GM12874 (cell line): ENCODE measurements around the gene CALD1.

Experiments
- TF ChIP-seq, protein P1 (sequence below): IDR thresholded peaks from 2 replicates; pipeline ENCODE4 v1.5.1; 2011; ENCODE audit warnings: low read depth, mild to moderate bottlenecking, control low read depth, low read length, moderate library complexity; ENCODE audit not compliant: insufficient read depth

Gene CALD1

DNA sequence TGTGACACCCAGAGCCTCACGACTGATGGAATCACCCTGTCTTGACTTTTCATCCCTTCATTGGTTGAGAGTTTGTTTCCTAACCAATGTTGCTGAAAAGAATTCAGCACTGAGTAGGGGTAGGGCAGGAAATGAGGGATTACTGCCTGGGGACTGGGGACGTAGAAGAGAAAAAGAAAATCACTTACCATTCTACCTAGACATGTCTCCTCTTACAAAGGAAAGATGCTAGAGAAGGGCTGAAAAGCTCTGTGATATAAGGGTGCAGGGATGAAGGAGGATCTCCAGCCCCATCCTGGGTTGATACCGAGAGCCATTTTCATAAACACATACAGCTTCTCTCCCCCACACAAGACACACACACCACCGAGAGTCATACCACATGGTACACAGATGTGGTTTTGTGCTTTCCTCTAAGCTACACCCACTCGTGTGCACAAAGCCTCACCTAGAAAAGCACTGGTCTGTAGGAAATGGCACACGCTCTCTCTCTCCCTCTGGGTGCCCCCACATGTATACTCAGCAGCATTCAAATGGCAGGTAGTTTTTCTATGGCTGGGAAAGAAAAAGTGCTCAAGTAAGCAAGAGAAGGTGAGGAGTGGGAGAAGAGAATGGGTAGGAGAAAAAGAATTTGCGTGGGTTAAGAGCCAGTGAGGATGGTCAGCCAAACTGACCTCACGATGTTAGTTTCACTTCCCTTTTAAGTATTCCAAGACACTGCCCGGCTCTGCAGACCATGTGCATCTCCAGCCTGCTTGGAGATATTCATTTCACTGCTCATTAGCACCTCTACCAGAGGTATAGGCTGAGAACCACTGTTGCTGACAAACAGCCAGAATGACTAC lies 85.8 kb downstream of the CALD1 start:
- TF ChIP-seq, protein P1, sequence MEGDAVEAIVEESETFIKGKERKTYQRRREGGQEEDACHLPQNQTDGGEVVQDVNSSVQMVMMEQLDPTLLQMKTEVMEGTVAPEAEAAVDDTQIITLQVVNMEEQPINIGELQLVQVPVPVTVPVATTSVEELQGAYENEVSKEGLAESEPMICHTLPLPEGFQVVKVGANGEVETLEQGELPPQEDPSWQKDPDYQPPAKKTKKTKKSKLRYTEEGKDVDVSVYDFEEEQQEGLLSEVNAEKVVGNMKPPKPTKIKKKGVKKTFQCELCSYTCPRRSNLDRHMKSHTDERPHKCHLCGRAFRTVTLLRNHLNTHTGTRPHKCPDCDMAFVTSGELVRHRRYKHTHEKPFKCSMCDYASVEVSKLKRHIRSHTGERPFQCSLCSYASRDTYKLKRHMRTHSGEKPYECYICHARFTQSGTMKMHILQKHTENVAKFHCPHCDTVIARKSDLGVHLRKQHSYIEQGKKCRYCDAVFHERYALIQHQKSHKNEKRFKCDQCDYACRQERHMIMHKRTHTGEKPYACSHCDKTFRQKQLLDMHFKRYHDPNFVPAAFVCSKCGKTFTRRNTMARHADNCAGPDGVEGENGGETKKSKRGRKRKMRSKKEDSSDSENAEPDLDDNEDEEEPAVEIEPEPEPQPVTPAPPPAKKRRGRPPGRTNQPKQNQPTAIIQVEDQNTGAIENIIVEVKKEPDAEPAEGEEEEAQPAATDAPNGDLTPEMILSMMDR, result no peak

DNA sequence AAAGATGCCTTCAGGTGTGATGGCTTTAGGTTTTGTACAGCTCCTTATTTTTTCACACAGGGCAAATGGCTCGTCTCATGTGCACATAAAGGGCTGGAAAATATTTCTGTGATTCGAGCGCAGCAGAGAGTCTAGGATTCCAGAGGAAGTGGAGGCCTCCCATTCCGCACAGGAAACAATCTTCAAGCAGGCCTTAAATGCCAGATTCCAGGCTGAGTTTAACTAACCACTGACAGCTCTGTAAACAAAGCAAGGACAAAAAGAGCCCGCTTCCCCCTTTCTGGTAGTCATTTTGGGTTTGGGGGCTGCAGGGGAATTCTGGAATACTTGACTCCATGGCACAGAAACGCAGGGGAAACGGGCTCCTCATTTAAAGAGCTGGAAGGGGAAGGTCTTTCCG lies 87.2 kb downstream of the CALD1 start:
- TF ChIP-seq, protein P1, result no peak

DNA sequence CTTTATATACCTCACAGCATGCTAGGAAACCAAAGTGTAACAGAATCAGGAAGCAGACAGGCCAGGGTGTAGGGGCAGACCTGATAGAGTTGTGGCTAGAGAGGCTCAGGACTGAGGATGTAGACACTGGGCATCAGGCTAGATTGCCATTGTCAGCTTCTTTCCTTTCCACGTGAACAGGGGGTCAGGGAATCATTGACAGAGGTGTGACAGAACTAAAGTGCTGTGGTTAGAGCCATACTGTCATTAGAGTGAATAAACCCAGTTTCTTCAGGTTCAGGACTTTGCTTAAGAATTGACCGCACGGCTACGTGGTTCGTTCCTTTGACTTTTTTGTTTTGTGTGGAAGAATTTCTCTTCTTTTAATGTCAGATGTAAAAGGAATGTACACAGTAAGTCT lies 90.7 kb downstream of the CALD1 start:
- TF ChIP-seq, protein P1, result no peak

DNA sequence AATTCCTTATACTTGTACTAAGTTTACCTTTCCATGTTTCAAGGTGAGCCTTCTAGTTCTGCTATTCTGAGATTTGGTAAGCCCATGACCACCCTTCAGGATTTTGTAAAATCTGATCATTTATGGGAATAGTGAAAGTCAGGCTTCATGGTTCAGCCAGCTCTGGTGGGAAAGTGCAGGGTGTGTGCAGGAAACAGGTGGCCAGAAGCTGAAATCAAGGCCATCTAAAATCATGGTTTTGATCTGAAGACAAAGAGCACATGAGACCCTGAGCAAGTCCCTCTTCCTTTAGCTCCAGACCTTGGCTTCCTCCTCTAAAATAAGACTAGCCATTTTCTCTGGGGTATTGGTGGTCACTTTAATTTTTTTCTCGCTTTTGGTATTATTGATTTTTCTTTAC lies 91.3 kb downstream of the CALD1 start:
- TF ChIP-seq, protein P1, result no peak

DNA sequence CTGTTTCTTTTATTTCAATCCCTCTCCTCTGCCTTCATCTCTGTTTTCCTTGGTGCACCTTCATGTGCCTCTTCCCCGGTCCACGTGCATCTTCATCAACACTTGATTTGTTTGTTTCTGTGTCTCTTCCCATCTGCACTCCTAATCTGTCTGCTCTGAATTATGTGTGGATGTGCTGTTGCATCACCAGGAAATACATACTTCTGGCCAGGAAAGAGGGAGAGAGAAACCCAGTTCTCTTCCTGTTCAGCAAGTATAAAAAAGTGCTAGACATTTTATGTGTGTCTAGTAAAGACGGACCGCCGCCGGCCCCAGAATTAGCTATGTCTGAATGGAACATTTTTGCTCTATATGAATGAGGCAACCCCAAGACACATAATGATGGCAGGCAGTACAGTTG lies 93.8 kb downstream of the CALD1 start:
- TF ChIP-seq, protein P1, result no peak

DNA sequence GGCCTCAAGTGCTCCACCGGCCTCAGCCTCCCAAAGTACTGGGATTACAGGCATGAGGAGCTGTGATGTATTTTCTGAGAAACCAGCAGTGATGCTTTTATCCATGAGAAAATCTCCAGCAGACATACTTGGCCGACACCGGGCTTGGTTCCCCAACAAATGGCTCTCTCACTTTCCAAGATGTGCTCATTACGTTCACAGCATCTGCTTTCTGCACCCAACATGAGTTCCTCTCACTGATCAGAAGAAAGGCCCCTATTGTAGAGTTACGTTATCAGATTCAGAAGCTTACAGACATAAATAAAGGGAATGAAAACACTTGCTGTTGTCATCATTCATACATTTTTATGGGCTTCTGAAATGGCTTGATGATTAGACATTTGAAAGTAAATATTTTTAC lies 95.0 kb downstream of the CALD1 start:
- TF ChIP-seq, protein P1, result no peak

DNA sequence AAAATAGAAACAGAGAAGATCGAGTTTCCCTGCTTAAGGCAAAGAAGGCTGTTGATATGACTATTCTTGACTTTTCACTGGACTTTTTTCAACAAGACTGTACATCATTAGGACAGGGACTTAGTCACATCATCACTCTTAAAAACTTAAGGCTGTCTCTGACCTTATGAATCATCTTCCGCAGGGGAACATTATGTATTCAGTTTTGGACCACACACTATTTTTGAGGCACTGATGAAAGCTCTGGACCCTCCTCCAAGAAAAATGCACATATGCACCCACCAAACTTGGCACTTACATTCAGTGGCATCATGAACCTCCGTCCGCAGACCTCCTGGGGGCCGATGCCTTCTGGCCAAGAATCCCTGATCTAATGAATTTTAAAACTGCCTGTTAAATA lies 96.4 kb downstream of the CALD1 start:
- TF ChIP-seq, protein P1, result no peak
